Astrocyte (in vitro differentiated cells and primary cell): Measurements from ENCODE around the gene ARAP1. TPM values are rescaled to one million over a fixed set of nuclear protein-coding genes. Genes with fewer than 3 reads are reported as not detected.

ENCODE experiments used
- DNase-seq: peaks from one replicate; pipeline ENCODE4 v3.0.0-alpha.2; 2010; ENCODE audit warnings: low read depth
- FAIRE-seq: peaks from 2 replicates; lab custom pipeline; 2011; peaks lifted over from hg19 to GRCh38; lab: Jason Lieb, UNC
- H2AFZ ChIP-seq: 2 replicates; pipeline ENCODE4 v1.6.0; 2012; ENCODE audit warnings: low read depth, low read length, inconsistent platforms
- H3K27ac ChIP-seq: 2 replicates; pipeline ENCODE4 v1.5.1; 2011; ENCODE audit warnings: low read depth, low read length, inconsistent platforms
- H3K27me3 ChIP-seq: 2 replicates; pipeline ENCODE4 v1.6.0; 2011; ENCODE audit warnings: low read length, inconsistent platforms; ENCODE audit not compliant: insufficient read depth
- H3K36me3 ChIP-seq: 2 replicates; pipeline ENCODE4 v1.5.1; 2011; ENCODE audit warnings: low read length, inconsistent platforms; ENCODE audit not compliant: insufficient read depth
- H3K4me1 ChIP-seq: 2 replicates; pipeline ENCODE4 v1.5.1; 2011; ENCODE audit warnings: low read length, inconsistent platforms; ENCODE audit not compliant: insufficient read depth
- H3K4me2 ChIP-seq: 2 replicates; pipeline ENCODE4 v1.6.0; 2012; ENCODE audit warnings: low read length, inconsistent platforms
- H3K4me3 ChIP-seq: 2 replicates; pipeline ENCODE4 v1.5.1; 2011; ENCODE audit warnings: low read depth, mild to moderate bottlenecking, low read length, inconsistent platforms; ENCODE audit not compliant: insufficient read depth
- H3K79me2 ChIP-seq: 2 replicates; pipeline ENCODE4 v1.6.0; 2012; ENCODE audit warnings: mild to moderate bottlenecking, low read length, inconsistent platforms; ENCODE audit not compliant: insufficient read depth
- H3K9ac ChIP-seq: 2 replicates; pipeline ENCODE4 v1.6.0; 2012; ENCODE audit warnings: mild to moderate bottlenecking, low read length, inconsistent platforms
- H3K9me3 ChIP-seq: 2 replicates; pipeline ENCODE4 v1.5.1; 2012; ENCODE audit warnings: low read depth, mild to moderate bottlenecking, low read length, inconsistent platforms; ENCODE audit not compliant: insufficient read depth
- H4K20me1 ChIP-seq: 2 replicates; pipeline ENCODE4 v1.6.0; 2012; ENCODE audit warnings: low read length, inconsistent platforms; ENCODE audit not compliant: insufficient read depth
- H3K27ac Mint-ChIP-seq: one replicate; pipeline ENCODE4 v1.8.0; 2021; ENCODE audit warnings: mild to moderate bottlenecking, mixed read lengths; ENCODE audit not compliant: unreplicated experiment
- H3K27me3 Mint-ChIP-seq: one replicate; pipeline ENCODE4 v1.8.0; 2021; ENCODE audit warnings: low read depth, mixed read lengths; ENCODE audit not compliant: unreplicated experiment
- H3K36me3 Mint-ChIP-seq: one replicate; pipeline ENCODE4 v1.8.0; 2021; ENCODE audit warnings: low read depth, mixed read lengths; ENCODE audit not compliant: unreplicated experiment
- H3K4me1 Mint-ChIP-seq: one replicate; pipeline ENCODE4 v1.8.0; 2021; ENCODE audit warnings: low read depth, mixed read lengths; ENCODE audit not compliant: unreplicated experiment
- H3K4me3 Mint-ChIP-seq: one replicate; pipeline ENCODE4 v1.8.0; 2021; ENCODE audit warnings: mild to moderate bottlenecking, moderate library complexity, mixed read lengths; ENCODE audit not compliant: unreplicated experiment
- H3K9me3 Mint-ChIP-seq: one replicate; pipeline ENCODE4 v1.8.0; 2021; ENCODE audit warnings: mild to moderate bottlenecking, mixed read lengths; ENCODE audit not compliant: unreplicated experiment
- EZH2 ChIP-seq: IDR thresholded peaks from 2 replicates; pipeline ENCODE4 v1.6.1; 2012; ENCODE audit warnings: mild to moderate bottlenecking, low read length, inconsistent platforms; ENCODE audit not compliant: insufficient read depth
- total RNA-seq: library from RNA; stranded (reverse); gene quantifications from 2 replicates; pipeline ENCODE4 v1.2.1, GENCODE V29; 2021
- TF ChIP-seq, protein P1 (sequence below): IDR thresholded peaks from 2 replicates; pipeline ENCODE4 v1.5.1; 2011; ENCODE audit warnings: low read depth, mild to moderate bottlenecking, inconsistent platforms, low read length, moderate library complexity; ENCODE audit not compliant: insufficient read depth

Gene ARAP1
- total RNA-seq, 1 donor from 2014 or later: 31.9 TPM

DNA sequence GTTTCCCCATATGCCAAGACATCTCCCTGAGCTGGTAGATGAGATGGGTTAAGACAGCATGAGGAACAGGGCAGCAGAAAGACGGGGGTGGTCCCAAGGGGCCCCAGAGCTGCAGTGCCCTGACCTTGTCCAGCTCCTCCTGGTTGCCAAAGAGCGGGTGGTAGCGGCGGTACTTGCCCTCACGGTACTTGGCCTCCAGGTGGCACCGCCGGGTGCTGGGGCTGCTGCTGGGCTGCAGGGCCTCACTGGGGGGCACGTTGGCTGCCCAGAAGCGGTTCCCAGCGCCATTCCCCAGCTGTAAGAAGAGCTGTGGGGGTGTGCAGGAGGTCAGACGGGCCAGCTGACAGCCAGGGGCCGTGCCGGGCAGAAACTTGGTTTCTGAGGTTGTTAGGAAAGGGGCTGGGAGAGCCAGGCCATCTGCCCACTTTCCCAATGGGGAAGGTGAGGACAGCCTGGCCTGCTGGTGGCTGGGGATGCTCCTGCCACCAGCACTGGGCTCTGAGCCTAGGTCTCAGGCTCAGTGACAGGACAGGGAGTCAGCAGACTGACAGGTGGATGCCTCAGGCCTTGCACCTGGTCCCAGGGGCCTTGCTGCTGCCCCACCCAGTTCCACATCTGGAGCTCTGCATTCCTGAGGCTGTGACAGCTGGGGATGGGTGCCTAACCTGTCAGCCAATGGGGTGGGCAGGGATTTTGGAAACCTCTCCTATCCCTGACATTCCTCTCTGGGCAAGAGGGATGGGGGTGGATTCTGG, 48.0 kb downstream of the ARAP1 start:
- H3K4me1 Mint-ChIP-seq: peaks cover 22% of the 10 kb centered on the region

DNA sequence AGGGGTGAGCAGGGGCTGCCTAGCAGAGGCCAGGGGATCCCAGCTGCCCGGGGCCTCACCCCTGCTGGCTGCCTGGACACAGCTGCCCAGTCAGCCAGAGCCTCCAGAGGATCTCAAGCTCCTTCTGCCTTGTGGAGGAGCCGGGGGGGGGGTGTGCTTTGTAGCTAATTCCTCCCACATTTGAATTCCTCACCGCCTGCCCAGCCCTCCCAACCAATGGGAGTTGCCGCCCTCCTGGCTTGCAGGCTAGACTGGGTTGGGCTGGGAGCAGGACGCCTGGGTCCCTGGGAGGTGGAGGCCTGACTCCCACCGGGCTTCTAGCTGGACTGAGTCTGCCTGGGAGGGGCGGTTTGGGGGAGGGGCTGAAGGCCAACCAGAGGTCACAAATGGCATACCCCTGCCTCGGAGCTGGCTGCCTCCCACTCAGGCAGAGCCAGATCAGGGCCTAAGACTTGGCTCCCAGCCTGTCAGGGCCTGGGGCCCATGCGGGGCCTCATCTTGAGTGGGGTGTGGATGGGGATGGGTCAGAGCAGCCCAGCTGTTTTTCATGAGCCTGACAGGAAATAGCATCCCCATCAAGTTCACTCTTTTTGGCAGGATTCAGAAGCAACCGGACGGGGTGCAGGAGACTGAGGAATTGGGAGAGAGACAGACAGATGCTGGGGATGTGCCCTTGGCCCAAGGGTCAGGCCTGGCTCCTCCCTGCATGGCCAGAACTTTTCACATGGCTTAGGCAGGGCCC, 48.8 kb downstream of the ARAP1 start:
- Histone ChIP-seq H3K27ac (no peak overlapping the region), H3K9me3 (no peaks in the 10 kb centered on the region), H3K9ac (no peak overlapping the region), H3K36me3 (peaks cover 10% of the 10 kb centered on the region), H4K20me1 (peaks cover 53% of the 10 kb centered on the region), H3K4me3 (no peak overlapping the region), H3K79me2 (no peaks in the 10 kb centered on the region), H3K4me1 (peaks cover 11% of the 10 kb centered on the region), H3K4me2 (peak overlapping the region; percentile 3), H3K27me3 (no peaks in the 10 kb centered on the region), H2AFZ (no peak overlapping the region)
- DNase-seq: peak; percentile 48
- Mint-ChIP-seq H3K9me3 (no peaks in the 10 kb centered on the region), H3K4me3 (no peak overlapping the region), H3K27ac (no peak overlapping the region), H3K36me3 (peaks cover 36% of the 10 kb centered on the region), H3K27me3 (no peaks in the 10 kb centered on the region), H3K4me1 (peaks cover 22% of the 10 kb centered on the region)
- FAIRE-seq: no peak
- TF ChIP-seq, protein P1, sequence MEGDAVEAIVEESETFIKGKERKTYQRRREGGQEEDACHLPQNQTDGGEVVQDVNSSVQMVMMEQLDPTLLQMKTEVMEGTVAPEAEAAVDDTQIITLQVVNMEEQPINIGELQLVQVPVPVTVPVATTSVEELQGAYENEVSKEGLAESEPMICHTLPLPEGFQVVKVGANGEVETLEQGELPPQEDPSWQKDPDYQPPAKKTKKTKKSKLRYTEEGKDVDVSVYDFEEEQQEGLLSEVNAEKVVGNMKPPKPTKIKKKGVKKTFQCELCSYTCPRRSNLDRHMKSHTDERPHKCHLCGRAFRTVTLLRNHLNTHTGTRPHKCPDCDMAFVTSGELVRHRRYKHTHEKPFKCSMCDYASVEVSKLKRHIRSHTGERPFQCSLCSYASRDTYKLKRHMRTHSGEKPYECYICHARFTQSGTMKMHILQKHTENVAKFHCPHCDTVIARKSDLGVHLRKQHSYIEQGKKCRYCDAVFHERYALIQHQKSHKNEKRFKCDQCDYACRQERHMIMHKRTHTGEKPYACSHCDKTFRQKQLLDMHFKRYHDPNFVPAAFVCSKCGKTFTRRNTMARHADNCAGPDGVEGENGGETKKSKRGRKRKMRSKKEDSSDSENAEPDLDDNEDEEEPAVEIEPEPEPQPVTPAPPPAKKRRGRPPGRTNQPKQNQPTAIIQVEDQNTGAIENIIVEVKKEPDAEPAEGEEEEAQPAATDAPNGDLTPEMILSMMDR: no peak
- TF ChIP-seq EZH2: no peak

More for the DNA sequence above, 48.0 kb downstream of the ARAP1 start:
- Histone ChIP-seq H3K79me2 (no peaks in the 10 kb centered on the region), H3K4me1 (peaks cover 11% of the 10 kb centered on the region), H3K36me3 (peaks cover 10% of the 10 kb centered on the region), H3K9me3 (no peaks in the 10 kb centered on the region), H3K4me3 (no peak overlapping the region), H3K27ac (no peak overlapping the region), H3K27me3 (no peaks in the 10 kb centered on the region), H3K4me2 (no peak overlapping the region), H3K9ac (no peak overlapping the region), H4K20me1 (peaks cover 53% of the 10 kb centered on the region), H2AFZ (no peak overlapping the region)
- DNase-seq (no peak), FAIRE-seq (no peak)
- H3K36me3 Mint-ChIP-seq: peaks cover 41% of the 10 kb centered on the region
- no peak overlapping the region for H3K27ac Mint-ChIP-seq
- TF ChIP-seq EZH2: no peak
- TF ChIP-seq, protein P1: no peak
- H3K4me3 Mint-ChIP-seq: no peak overlapping the region
- no peaks in the 10 kb centered on the region for H3K9me3 Mint-ChIP-seq
- H3K27me3 Mint-ChIP-seq: no peaks in the 10 kb centered on the region
